Spleen (tissue), 11 donors: ENCODE data around the gene FZD4. TPM values are rescaled to one million over a fixed set of nuclear protein-coding genes. Genes with fewer than 3 reads are reported as not detected.

ENCODE experiments used
- DNase-seq: peaks from one replicate; pipeline ENCODE4 v3.0.0-alpha.2; 2020
- H3K27ac ChIP-seq, 8 donors: fragments of 200-600 bp; sonication (generic) in 7 of 8; 1 replicate in 4 of 8; 2 replicates in 4 of 8; pipeline versions ENCODE4 v1.5.0 to v1.8.0; 2016 to 2021; ENCODE audit warnings: inconsistent platforms in 4 of 8, mild to moderate bottlenecking in 4 of 8, moderate library complexity in 1 of 8
- H3K27me3 ChIP-seq, 7 donors: fragments of 200-600 bp; sonication (generic) in 6 of 7; replicated peaks in 1 of 7; 1 replicate in 4 of 7; 2 replicates in 3 of 7; pipeline versions ENCODE4 v1.5.0 to v1.8.0; 2016 to 2021; ENCODE audit warnings: inconsistent platforms in 3 of 7, mild to moderate bottlenecking in 1 of 7
- H3K36me3 ChIP-seq, 6 donors: fragments of 200-600 bp; sonication (generic) in 5 of 6; 1 replicate in 4 of 6; 2 replicates in 2 of 6; pipeline versions ENCODE4 v1.5.0 to v1.8.0; 2016 to 2021; ENCODE audit warnings: inconsistent platforms in 2 of 6
- H3K4me1 ChIP-seq, 6 donors: fragments of 200-600 bp; sonication (generic) in 5 of 6; 1 replicate in 3 of 6; 2 replicates in 3 of 6; pipeline versions ENCODE4 v1.5.0 to v1.8.0; 2016 to 2021; ENCODE audit warnings: inconsistent platforms in 3 of 6
- H3K4me3 ChIP-seq, 8 donors: fragments of 200-600 bp; sonication (generic) in 7 of 8; 1 replicate in 4 of 8; 2 replicates in 4 of 8; pipeline versions ENCODE4 v1.5.0 to v1.8.0; 2016 to 2021; ENCODE audit warnings: inconsistent platforms in 4 of 8, mild to moderate bottlenecking in 4 of 8, moderate library complexity in 2 of 8
- H3K9me3 ChIP-seq, 8 donors: fragments of 200-600 bp; sonication (generic) in 7 of 8; 1 replicate in 4 of 8; 2 replicates in 4 of 8; pipeline versions ENCODE4 v1.5.0 to v1.8.0; 2016 to 2021; ENCODE audit warnings: inconsistent platforms in 4 of 8
- POLR2A ChIP-seq, 3 donors: fragments of 450-650 bp; IDR thresholded peaks; one replicate each; pipeline ENCODE4 v1.5.1; 2017; ENCODE audit warnings: antibody characterized with exemption in 3 of 3, mild to moderate bottlenecking in 1 of 3
- POLR2AphosphoS5 ChIP-seq, 3 donors: sonication (generic); formaldehyde crosslinking; IDR thresholded peaks; one replicate each; pipeline ENCODE4 v1.5.1; 2017; ENCODE audit warnings: antibody characterized with exemption in 3 of 3
- whole genome bisulfite sequencing, 5 donors: extraction: QIAGEN DNeasy Blood & Tissue Kit in 3 of 5; methylation state at CpG; one replicate each; pipeline versions ENCODE4 v1.1.5 to v1.1.7; 2013 to 2018; 5-methylcytosine and 5-hydroxymethylcytosine counted together
- intact Hi-C: fragments of 100-400 bp; cut with DNase I; formaldehyde crosslinking; loops from one replicate; pipeline ENCODE4 v1.15.0; 2023; ENCODE audit warnings: low total_unique reads
- polyA plus RNA-seq, 3 donors: library from polyadenylated mRNA; stranded (reverse); fragments of 200-250 nt; gene quantifications; one replicate each; pipeline ENCODE4 v1.2.1, GENCODE V29; 2013
- total RNA-seq, 7 donors: library from RNA; depleted of rRNA in 3 of 7; stranded (reverse); fragments of >200 nt in 3 of 7; fragmentation: NEBNext Ultra II Directional in 4 of 7; extraction: Animal tissue kit (Norgen Biotek cat#: 25700) in 4 of 7; gene quantifications; one replicate each; pipeline versions ENCODE4 v1.1.0 to v1.2.1, GENCODE V29; 2016 to 2021
- TF ChIP-seq, protein P1 (sequence below), 11 experiments: fragments of 200-600 bp in 7 of 11; fragments of 450-650 bp in 4 of 11; sonication (generic) in 4 of 11; IDR thresholded peaks in 8 of 11; conservative IDR thresholded peaks in 3 of 11; 1 replicate in 7 of 11; 2 replicates in 4 of 11; pipeline versions ENCODE4 v1.4.0 to v1.8.0; 2016 to 2021; ENCODE audit warnings: antibody characterized with exemption in 11 of 11, inconsistent platforms in 4 of 11, mild to moderate bottlenecking in 1 of 11
- donor health status: healthy with polysubstance abuse.
- donor health status: DM: no; HTN: no; CAD: no; lungs with moderate emphysema.
- donor health status: DM: no; HTN: no; CAD: no.
- donor health status: Bipolar disorder and iron deficiency.
- donor health status: healthy.
- donor health status: DM: no; HTN: no; CAD: no.
- donor health status: DM: yes; HTN: yes; CAD: no.

FZD4 gene
- total and polyA plus RNA-seq, 10 donors, result 3.0 to 46.7 (median 21.7) TPM

DNA sequence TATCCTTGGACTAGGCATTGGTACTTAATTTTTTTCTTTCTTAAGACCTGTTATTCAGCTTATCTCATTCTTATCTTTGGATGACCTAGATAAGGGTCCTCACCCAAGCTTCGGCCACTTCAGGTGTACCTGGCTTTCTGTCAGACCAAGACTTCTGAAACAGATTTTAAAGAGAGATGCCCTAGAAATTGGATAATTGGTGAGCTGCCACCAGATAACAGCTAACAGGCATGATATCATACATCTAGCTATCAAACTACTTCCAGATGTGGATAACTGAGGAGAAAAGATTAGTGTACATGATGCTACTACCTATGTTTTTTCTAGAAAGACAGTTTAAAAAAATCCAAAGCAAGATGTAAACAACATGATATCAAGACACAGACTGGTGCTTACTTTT, 52.9 kb downstream of the FZD4 start:
- H3K9me3 ChIP-seq, result no peaks in the 10 kb centered on the region
- H3K4me1 ChIP-seq, result no peaks in the 10 kb centered on the region
- H3K4me3 ChIP-seq, result no peak overlapping the region
- no peaks in the 10 kb centered on the region for H3K36me3 ChIP-seq
- H3K27me3 ChIP-seq, result no peaks in the 10 kb centered on the region
- DNase-seq, result no peak
- no peak overlapping the region for H3K27ac ChIP-seq
- WGBS, 5 donors, result 84 to 94% (median 87%) methylated on average over 1 of the region's 1 CpG
- TF ChIP-seq, protein P1, sequence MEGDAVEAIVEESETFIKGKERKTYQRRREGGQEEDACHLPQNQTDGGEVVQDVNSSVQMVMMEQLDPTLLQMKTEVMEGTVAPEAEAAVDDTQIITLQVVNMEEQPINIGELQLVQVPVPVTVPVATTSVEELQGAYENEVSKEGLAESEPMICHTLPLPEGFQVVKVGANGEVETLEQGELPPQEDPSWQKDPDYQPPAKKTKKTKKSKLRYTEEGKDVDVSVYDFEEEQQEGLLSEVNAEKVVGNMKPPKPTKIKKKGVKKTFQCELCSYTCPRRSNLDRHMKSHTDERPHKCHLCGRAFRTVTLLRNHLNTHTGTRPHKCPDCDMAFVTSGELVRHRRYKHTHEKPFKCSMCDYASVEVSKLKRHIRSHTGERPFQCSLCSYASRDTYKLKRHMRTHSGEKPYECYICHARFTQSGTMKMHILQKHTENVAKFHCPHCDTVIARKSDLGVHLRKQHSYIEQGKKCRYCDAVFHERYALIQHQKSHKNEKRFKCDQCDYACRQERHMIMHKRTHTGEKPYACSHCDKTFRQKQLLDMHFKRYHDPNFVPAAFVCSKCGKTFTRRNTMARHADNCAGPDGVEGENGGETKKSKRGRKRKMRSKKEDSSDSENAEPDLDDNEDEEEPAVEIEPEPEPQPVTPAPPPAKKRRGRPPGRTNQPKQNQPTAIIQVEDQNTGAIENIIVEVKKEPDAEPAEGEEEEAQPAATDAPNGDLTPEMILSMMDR (IDR thresholded peaks at IDR 0.05 in 8 of 11, conservative IDR thresholded peaks at IDR 0.05 in 3 of 11), result no peak
- TF ChIP-seq POLR2AphosphoS5 (IDR thresholded peaks at IDR 0.05) (no peak), POLR2A (IDR thresholded peaks at IDR 0.05) (no peak)
- intact Hi-C loops, result no loop called here

DNA sequence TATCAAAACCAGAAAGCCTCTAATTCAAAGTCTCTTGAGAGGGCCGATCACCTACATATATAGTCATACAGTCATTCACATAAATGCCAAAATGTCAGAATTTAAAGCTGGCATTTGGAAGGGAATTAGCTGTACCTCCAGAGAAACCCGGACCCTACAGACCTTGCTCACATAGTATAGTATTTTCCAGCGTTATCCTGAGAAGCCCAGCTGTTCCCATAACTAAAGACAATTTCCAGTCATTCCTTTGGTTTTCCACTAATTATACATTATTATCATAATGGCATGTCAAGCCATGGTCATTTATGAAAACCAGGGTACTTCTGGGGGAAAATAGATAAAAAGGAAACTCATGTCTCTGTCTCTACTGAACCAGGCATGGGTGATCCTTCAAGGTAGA, 53.6 kb downstream of the FZD4 start:
- DNase-seq, result no peak
- H3K4me3 ChIP-seq, result no peak overlapping the region
- no peaks in the 10 kb centered on the region for H3K4me1 ChIP-seq
- WGBS, 5 donors, result 88 to 95% (median 91%) methylated on average over 3 of the region's 3 CpGs
- intact Hi-C loops, result no loop called here
- TF ChIP-seq POLR2AphosphoS5 (IDR thresholded peaks at IDR 0.05) (no peak), POLR2A (IDR thresholded peaks at IDR 0.05) (no peak)
- TF ChIP-seq, protein P1 (IDR thresholded peaks at IDR 0.05 in 8 of 11, conservative IDR thresholded peaks at IDR 0.05 in 3 of 11), result no peak
- H3K27ac ChIP-seq, result no peak overlapping the region
- H3K27me3 ChIP-seq, result no peaks in the 10 kb centered on the region
- no peaks in the 10 kb centered on the region for H3K9me3 ChIP-seq
- H3K36me3 ChIP-seq, result no peaks in the 10 kb centered on the region

DNA sequence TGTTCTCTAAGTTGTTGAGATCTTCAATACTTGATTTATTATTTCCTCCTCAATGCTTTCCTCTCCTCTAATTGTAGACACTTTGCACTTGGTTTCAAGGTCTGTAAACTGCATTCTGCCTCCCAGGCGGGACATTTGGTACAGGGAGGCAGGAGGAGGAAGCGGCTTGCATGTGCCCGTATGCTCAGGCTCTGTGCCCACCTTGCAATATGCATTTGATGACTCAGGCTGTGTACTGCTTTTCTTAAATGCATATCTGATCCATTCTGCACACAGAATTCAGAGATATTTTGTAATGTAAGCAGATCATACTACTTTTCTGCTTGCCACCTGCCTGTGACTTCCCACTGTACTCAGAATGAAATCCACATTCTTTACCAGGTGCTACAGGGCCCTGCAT, 55.0 kb downstream of the FZD4 start:
- no peaks in the 10 kb centered on the region for H3K27me3 ChIP-seq
- TF ChIP-seq POLR2AphosphoS5 (IDR thresholded peaks at IDR 0.05), result no peak
- no peak overlapping the region for H3K4me3 ChIP-seq
- H3K9me3 ChIP-seq, result no peaks in the 10 kb centered on the region
- no peak overlapping the region for H3K27ac ChIP-seq
- H3K4me1 ChIP-seq, result no peaks in the 10 kb centered on the region
- no peak for DNase-seq
- intact Hi-C loops, result no loop called here
- 79 to 89% (median 83%) methylated on average over 3 of the region's 3 CpGs for WGBS, 5 donors
- no peaks in the 10 kb centered on the region for H3K36me3 ChIP-seq

DNA sequence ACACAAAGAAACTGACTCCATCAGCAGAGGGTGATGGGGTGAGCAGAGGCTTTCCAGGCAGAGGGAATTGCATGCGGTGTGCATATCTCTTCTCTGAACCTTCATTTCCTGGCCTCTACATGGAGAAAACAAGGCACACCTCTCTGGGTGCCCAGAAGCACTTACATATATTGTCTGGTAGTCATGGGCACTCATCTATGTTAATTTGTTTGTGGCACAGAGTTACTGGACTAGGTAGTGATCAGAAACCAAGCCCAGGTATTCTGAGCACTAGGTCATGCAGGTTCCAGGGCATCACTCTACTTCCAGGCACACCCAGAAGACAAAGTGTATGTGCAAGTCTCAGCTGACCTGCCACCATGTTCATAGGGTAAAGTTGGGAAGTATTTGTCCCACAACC, 56.5 kb downstream of the FZD4 start:
- Histone ChIP-seq H3K27ac (no peak overlapping the region), H3K4me1 (no peaks in the 10 kb centered on the region), H3K27me3 (no peaks in the 10 kb centered on the region), H3K36me3 (no peaks in the 10 kb centered on the region), H3K9me3 (no peaks in the 10 kb centered on the region), H3K4me3 (no peak overlapping the region)
- no peak for DNase-seq
- intact Hi-C loops, result no loop called here
- 92 to 97% (median 95%) methylated on average over 1 of the region's 1 CpG for WGBS, 5 donors
- TF ChIP-seq POLR2AphosphoS5 (IDR thresholded peaks at IDR 0.05) (no peak), POLR2A (IDR thresholded peaks at IDR 0.05) (no peak)
- TF ChIP-seq, protein P1 (IDR thresholded peaks at IDR 0.05 in 8 of 11, conservative IDR thresholded peaks at IDR 0.05 in 3 of 11), result no peak

DNA sequence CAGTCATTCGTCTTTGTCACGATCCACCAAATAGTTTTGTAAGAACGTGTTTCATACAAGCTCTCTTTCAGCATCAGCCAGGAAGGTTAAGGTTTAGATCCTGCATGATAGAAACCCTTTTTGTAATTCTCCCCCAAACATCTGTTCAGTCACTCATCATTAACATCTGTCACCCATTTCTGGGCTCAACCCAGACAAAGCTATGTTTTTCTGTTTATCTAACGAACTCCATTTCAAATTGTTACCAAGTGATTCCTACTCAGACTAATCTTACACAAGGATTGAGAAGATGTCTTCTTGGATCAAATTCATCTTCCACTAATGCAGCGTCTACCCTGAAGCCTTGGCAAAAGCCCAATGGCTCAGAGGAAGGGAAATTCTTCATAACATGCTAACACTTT, 58.8 kb downstream of the FZD4 start:
- Histone ChIP-seq H3K36me3 (no peaks in the 10 kb centered on the region), H3K27me3 (no peaks in the 10 kb centered on the region), H3K27ac (no peak overlapping the region), H3K4me3 (no peak overlapping the region), H3K9me3 (no peaks in the 10 kb centered on the region), H3K4me1 (no peaks in the 10 kb centered on the region)
- intact Hi-C loops, result no loop called here
- TF ChIP-seq POLR2A (IDR thresholded peaks at IDR 0.05) (no peak), POLR2AphosphoS5 (IDR thresholded peaks at IDR 0.05) (no peak)
- TF ChIP-seq, protein P1 (IDR thresholded peaks at IDR 0.05 in 8 of 11, conservative IDR thresholded peaks at IDR 0.05 in 3 of 11), result no peak
- WGBS, 5 donors, result 70 to 83% (median 75%) methylated on average over 5 of the region's 5 CpGs
- DNase-seq, result no peak
